HG03103 (cell line): Measurements from ENCODE around the gene KATNAL1.

Source experiments
- ATAC-seq: cut with Tn5 transposase; IDR thresholded peaks from one replicate; pipeline ENCODE4 v1.9.1; 2021; ENCODE audit warnings: low read depth; ENCODE audit not compliant: unreplicated experiment

Gene KATNAL1

DNA sequence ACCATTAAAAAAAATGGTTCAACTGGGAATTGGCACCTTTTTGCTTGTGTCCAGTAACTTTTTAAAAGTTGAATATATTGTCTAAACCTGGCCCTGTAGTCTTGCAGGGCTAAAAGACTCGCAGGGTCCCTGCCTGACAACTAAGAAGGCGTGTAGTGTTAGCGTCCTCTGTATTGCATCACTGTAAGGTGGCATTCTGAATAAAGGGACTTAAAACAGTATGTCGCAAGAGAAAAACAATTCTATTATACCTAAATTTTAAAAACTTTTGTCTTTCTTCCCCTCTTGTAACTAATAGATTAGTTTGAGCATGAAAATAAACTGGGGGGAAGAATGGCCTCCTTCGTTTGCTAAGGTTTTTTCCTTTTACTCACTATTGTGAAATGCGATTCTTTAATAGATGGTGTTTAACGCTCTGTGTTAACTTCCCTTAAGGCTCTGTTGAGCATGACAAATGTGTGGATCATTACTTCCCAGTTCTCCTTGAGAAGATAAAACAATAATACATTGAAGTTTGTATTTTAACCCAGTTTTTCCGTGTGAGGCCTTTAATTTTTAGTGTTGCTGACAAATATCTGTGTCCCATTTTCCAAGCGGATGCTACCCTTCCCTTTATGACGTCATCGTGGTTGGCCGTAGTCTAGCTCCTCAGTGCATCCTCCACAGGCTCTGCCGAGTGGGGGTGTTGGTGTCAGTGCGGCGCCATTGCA is 134.6 kb downstream of the KATNAL1 start:
- no peak for ATAC-seq

GRCh38 chr13:30170569-30170968 is 136.8 kb downstream of the KATNAL1 start:
- no peak for ATAC-seq

GRCh38 chr13:30169442-30169841 is 137.9 kb downstream of the KATNAL1 start:
- ATAC-seq: no peak

DNA sequence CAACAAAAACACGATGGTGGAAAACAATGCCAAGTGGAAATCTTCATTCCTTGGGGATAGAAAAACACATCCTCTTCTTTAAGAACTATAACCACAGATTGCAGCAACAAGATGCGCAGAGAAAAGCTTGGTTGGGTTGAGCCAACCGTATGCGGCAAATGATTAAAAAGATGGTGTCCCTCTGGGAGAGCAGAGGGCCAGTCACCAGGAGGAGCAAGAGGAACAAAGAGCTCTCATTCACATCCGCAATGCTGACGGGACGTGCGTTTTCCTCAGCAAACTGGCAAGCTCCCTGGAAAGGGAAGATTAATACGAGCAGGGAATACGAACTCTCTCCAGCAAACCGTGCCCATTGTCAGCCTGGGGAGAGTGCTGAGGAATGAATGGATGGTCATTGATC is 141.6 kb downstream of the KATNAL1 start:
- ATAC-seq: no peak

DNA sequence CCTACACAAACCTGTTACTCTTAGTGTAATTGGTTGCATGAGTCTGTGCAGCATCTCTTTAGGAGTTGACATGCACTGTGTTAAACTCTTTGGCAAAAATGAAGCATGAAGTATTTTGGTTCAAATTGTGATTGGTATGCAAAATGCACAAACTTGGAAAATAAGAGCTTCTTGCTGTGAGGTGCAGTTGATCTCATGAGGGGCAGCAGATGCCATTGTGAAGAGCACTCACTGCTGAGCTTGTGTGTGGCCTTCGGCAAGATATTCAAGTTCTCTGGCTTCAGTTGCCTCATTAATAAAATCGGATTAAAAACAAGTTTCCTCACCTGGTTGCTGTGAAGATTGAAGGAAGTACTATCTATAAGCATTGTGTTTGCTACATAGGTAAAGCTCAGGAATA is 142.3 kb downstream of the KATNAL1 start:
- ATAC-seq: no peak

- ATAC-seq: no peak
Observed at GRCh38 chr13:30164146-30164545, 143.2 kb downstream of the KATNAL1 start.

DNA sequence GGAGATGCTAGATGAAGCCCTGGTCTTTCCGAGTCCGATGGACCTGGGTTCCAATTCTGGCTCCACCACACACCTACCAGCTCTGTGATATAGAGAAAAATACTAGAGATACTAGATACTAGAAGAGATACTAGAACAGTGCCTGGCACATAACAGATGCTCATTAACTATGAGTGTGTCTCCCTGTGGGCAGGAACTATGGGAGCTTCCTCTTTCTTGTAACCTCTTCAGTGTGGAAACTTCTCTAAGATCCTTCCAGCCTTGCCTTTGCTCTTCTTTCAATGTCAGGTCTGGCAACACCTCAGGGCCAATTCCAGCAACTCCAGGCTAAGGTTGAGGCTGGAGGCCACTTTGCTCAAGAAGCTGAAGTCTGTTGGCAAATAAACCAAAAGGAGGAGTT is 143.9 kb downstream of the KATNAL1 start:
- ATAC-seq: no peak

DNA sequence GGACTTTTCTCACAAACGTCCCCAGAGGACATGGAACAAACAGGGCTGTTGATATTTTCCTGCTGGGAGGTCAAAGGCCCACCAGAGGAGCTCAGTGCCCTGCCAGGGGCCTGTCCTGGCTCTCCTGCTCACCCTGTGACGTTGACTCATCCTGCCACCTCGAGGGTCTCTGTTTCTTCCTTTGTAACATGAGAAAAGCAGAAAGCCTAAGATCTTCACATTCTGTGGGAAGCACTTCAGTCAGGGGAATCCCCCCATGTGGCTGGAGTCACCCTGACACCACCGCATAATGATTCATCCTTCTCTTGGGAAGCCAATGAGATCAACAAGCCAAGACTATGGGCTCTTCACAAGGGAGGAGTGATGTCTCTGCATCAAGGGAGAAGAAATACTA is 147.9 kb downstream of the KATNAL1 start:
- no peak for ATAC-seq

DNA sequence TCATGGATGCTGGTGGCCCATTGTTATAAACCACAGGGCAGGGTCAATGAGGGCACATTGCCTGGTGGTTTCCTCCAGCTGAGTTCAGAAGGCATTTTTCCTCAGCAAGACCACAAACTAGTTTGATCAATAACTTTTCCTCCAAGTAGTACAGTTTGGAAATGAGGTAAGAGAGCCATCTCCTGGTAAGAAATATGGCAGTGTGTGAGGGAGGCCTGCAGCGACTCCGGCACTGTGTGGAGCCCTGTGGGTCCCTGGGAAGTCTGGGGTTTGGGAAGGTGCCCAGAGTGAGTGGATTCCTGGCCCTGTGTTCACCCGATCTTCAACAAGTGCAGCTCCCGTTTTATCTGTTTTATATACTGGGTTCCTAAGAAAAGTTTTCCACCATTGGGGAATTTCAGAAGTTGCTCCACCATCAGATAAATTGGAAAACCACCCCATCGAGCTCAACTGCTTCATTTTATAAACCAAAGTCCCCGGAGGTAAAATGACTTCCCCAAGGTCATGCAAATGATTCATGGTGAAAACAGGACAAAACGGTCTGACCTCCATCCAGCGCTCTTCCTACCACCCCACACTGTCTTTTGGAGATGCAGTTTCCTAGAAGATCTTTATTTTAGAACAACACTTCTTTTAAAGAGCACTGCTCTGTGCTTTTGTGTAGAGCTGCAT is 148.4 kb downstream of the KATNAL1 start:
- ATAC-seq: no peak

DNA sequence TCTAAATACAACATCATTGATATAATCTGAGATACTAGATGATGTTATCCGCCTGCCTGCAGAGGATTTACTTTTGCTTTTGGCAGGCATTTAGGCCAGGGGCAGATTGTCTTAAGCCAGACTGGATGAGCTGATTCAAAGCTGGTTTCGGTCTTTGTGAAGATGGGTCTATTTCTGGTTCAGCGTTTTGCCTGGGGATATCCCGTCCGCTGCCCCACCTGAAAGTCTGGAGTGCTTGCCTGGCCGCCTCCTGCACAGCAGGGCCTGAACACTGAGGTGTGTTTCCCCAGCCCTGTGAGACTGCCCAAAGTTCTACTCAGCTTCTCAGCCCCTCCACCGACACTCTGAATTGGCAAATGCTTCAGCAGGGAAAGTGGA is 149.7 kb downstream of the KATNAL1 start:
- ATAC-seq: peak; percentile 49

DNA sequence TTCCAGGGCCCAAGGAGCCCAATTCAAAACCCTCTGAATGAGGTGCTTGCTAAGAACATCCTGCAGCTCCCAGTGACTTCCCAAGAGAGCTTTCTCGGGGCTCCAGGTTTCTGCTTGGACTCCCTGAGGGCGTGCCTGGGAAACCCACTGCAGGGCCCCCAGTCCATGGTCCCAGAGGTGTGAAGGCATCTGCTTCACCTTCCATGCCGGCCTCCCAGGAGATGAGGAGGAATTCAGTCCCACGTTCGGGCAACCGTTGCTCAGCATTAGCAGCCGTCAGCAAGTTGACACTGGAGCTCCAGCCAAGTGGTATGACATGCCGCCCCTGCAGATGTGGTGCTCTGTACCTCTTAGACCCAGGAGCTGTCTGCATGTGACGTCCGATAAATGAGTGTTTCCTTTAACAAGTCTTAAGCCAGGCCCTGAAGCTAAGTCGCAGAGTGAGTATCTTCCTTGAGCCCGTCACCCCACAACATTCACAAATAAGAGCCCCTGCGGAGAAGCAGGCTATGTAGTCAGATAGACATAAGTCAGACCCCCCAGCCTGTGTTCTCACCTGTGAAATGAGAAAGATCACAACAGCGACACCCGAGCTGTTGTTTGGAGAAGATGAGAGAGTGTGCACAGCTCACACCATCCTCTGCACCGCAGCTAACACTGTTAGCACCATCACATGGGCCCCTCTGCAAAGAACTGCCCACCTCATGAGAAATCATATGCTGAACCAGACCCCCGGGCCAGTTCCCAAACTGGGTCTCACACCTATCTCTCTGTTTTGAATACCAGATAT is 150.3 kb downstream of the KATNAL1 start:
- ATAC-seq: peak; percentile 23

GRCh38 chr13:30156270-30156669 is 151.1 kb downstream of the KATNAL1 start:
- ATAC-seq: no peak

GRCh38 chr13:30154931-30155330 is 152.4 kb downstream of the KATNAL1 start:
- no peak for ATAC-seq

- no peak for ATAC-seq
Observed at GRCh38 chr13:30154531-30154930, 152.8 kb downstream of the KATNAL1 start.

DNA sequence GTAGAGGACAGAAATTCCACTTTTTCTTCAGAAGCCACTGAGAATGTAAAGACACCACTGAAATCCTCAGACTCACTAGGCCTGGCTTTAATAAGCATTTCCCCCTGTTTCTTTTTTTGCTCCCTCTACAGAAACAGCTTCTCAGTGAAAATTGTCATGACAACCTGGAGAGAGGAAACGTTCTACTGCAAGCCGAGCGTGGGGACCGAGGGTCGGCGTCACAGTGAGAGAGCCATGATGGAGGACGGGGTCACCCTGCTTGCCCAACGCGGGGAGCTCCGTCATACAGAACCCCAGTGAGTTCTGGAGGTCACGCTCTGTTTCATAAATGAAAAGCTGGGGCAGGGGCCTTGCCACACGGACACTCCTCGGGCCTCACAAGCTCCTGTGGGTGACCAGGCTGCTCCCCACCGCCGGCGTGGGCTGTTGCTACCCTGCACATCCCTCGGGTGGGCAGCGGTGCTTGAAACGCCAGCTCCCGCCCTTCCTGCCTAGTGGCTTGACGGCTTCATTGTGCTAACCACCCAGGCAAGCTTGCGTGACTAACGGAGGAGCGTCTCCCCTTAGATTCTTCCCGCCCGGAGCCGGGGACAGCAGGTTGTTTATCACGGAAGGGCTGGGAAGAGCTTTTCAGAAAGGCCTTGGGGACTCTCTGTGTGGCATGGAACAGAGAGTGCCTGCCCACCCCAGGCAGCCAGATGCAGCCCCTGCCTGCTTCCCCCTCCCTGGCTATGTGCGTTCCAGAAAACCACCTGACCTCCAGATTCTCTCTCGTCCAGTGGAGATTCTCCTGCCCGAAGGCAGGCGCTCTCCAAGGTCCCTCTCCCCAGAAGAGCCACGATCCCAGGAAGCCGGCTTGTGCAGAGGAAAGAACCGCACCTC is 153.6 kb downstream of the KATNAL1 start:
- no peak for ATAC-seq
